ENCODE measurements around the gene TNFRSF14. TPM values are rescaled to one million over a fixed set of nuclear protein-coding genes. Genes with fewer than 3 reads are reported as not detected.
"Not testable (repeated sequence)": the region's sequence is repeated elsewhere in the genome, so short reads cannot be mapped to it uniquely, and the experiment has no call there.

TNFRSF14 gene
- total RNA-seq, 1 donor from 2014 or later, result 0.26 TPM

GRCh38 chr1:2569060-2569459 lies 12.9 kb downstream of the TNFRSF14 start:
- TF ChIP-seq CTCF (IDR thresholded peaks at IDR 0.05; ENCODE audit: unreplicated experiment), result no peak
- H3K36me3 Mint-ChIP-seq (ENCODE audit: low read depth, unreplicated experiment), result no peaks in the 10 kb centered on the region
- H3K27ac Mint-ChIP-seq (ENCODE audit: unreplicated experiment), result no peak overlapping the region
- H3K4me1 Mint-ChIP-seq (ENCODE audit: unreplicated experiment), result no peaks in the 10 kb centered on the region
- peaks cover 7% of the 10 kb centered on the region for H3K27me3 Mint-ChIP-seq (ENCODE audit: unreplicated experiment)
- no peak for DNase-seq (ENCODE audit: low spot score)
- H3K9me3 Mint-ChIP-seq (ENCODE audit: unreplicated experiment), result no peaks in the 10 kb centered on the region
- no peak overlapping the region for H3K4me3 Mint-ChIP-seq (ENCODE audit: unreplicated experiment)

- DNase-seq (ENCODE audit: low spot score); H3K4me1 Mint-ChIP-seq (ENCODE audit: unreplicated experiment); H3K4me3 Mint-ChIP-seq (ENCODE audit: unreplicated experiment); H3K9me3 Mint-ChIP-seq (ENCODE audit: unreplicated experiment); H3K36me3 Mint-ChIP-seq (ENCODE audit: low read depth, unreplicated experiment); H3K27ac Mint-ChIP-seq (ENCODE audit: unreplicated experiment); H3K27me3 Mint-ChIP-seq (ENCODE audit: unreplicated experiment): not testable (repeated sequence)
These were observed 13.5 kb downstream of the TNFRSF14 start for GRCh38 chr1:2569703-2570102.

GRCh38 chr1:2570332-2570731 lies 14.2 kb downstream of the TNFRSF14 start:
- H3K4me3 Mint-ChIP-seq (ENCODE audit: unreplicated experiment), result no peak overlapping the region

GRCh38 chr1:2571348-2571747 lies 15.2 kb downstream of the TNFRSF14 start:
- no peak for DNase-seq (ENCODE audit: low spot score)
- peaks cover 2% of the 10 kb centered on the region for H3K27me3 Mint-ChIP-seq (ENCODE audit: unreplicated experiment)
- no peak overlapping the region for H3K27ac Mint-ChIP-seq (ENCODE audit: unreplicated experiment)
- H3K4me1 Mint-ChIP-seq (ENCODE audit: unreplicated experiment), result no peaks in the 10 kb centered on the region
- H3K36me3 Mint-ChIP-seq (ENCODE audit: low read depth, unreplicated experiment), result no peaks in the 10 kb centered on the region
- H3K4me3 Mint-ChIP-seq (ENCODE audit: unreplicated experiment), result no peak overlapping the region
- TF ChIP-seq CTCF (IDR thresholded peaks at IDR 0.05; ENCODE audit: unreplicated experiment), result no peak
- no peaks in the 10 kb centered on the region for H3K9me3 Mint-ChIP-seq (ENCODE audit: unreplicated experiment)

More at GRCh38 chr1:2570332-2570731, 14.2 kb downstream of the TNFRSF14 start:
- no peak overlapping the region for H3K27ac Mint-ChIP-seq (ENCODE audit: unreplicated experiment)
- no peaks in the 10 kb centered on the region for H3K4me1 Mint-ChIP-seq (ENCODE audit: unreplicated experiment)
- DNase-seq (ENCODE audit: low spot score), result no peak
- no peak for TF ChIP-seq CTCF (IDR thresholded peaks at IDR 0.05; ENCODE audit: unreplicated experiment)
- no peaks in the 10 kb centered on the region for H3K9me3 Mint-ChIP-seq (ENCODE audit: unreplicated experiment)
- H3K36me3 Mint-ChIP-seq (ENCODE audit: low read depth, unreplicated experiment), result no peaks in the 10 kb centered on the region
- H3K27me3 Mint-ChIP-seq (ENCODE audit: unreplicated experiment), result peaks cover 7% of the 10 kb centered on the region

GRCh38 chr1:2573250-2573920 lies 17.2 kb downstream of the TNFRSF14 start:
- H3K4me3 Mint-ChIP-seq (ENCODE audit: unreplicated experiment), result no peak overlapping the region
- no peak for TF ChIP-seq CTCF (IDR thresholded peaks at IDR 0.05; ENCODE audit: unreplicated experiment)
- peaks cover 2% of the 10 kb centered on the region for H3K27me3 Mint-ChIP-seq (ENCODE audit: unreplicated experiment)
- no peak overlapping the region for H3K27ac Mint-ChIP-seq (ENCODE audit: unreplicated experiment)
- DNase-seq (ENCODE audit: low spot score), result no peak
- H3K4me1 Mint-ChIP-seq (ENCODE audit: unreplicated experiment), result peaks cover 8% of the 10 kb centered on the region
- H3K36me3 Mint-ChIP-seq (ENCODE audit: low read depth, unreplicated experiment), result no peaks in the 10 kb centered on the region
- H3K9me3 Mint-ChIP-seq (ENCODE audit: unreplicated experiment), result no peaks in the 10 kb centered on the region
